HT-29 (cell line): Measurements from ENCODE around the gene PSMB9. TPM values are rescaled to one million over a fixed set of nuclear protein-coding genes. Genes with fewer than 3 reads are reported as not detected.

Experiments
- DNase-seq: peaks from one replicate; pipeline ENCODE4 v3.0.0-alpha.2; 2015; ENCODE audit warnings: low spot score
- small RNA-seq: library from RNA; depleted of rRNA; stranded (forward); fragments of <200 nt; gene quantifications from one replicate; pipeline ENCODE3, GENCODE V24; 2014
- total RNA-seq: library from RNA; depleted of rRNA; stranded (reverse); fragments of >200 nt; shearing (Covaris generic); gene quantifications from 2 replicates; pipeline ENCODE4 v1.2.3, GENCODE V29; 2014; rRNA removed

Gene PSMB9
- total RNA-seq, 1 experiment from 2014 or later = 4.4 TPM

GRCh38 chr6:32905078-32905477 lies 51.1 kb downstream of the PSMB9 start:
- no peak for DNase-seq

- peak; percentile 34 for DNase-seq
Observed at GRCh38 chr6:32906539-32906938, 52.5 kb downstream of the PSMB9 start.

DNA sequence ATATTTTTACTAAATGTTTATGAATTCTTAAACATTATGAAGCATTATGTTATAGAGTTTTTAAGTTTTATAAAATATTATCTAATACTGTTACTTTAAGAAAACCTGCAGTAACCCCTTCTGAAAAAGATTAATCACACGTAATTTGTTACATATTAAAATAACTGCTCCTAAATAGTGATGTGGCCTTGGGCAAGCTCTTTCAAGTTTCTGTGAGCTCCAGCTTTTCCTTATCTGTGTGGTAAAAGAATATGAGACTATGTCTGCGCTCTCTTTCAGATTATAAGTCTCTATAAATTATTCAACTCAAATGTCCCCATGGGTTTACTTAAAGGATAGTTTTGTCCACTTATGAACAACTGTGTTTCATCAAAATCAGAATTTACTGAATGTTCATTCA lies 54.9 kb downstream of the PSMB9 start:
- DNase-seq = no peak

Small RNA genes within 50 kb of the gene (small RNA-seq; reads per million reads assigned to genes)
- gene HLA-Z = not detected

Other genes starting within 250 kb of the PSMB9 start
- not detected in 2 replicates for gene HLA-DQA1, start 216.8 kb upstream of the PSMB9 start, total RNA-seq
- not detected in 2 replicates for gene HLA-DQB1, start 187.5 kb upstream of the PSMB9 start, total RNA-seq
- gene HLA-DQA2, start 112.8 kb upstream of the PSMB9 start, total RNA-seq = not detected in 2 replicates
- not detected in 2 replicates for gene HLA-DQB2, start 90.7 kb upstream of the PSMB9 start, total RNA-seq
- gene HLA-DOB, start 37.2 kb upstream of the PSMB9 start, total RNA-seq = not detected in 2 replicates
- 50.3 and 54.9 TPM in 2 replicates for gene TAP2, start 15.5 kb upstream of the PSMB9 start, total RNA-seq
- gene PSMB8, start 10.1 kb upstream of the PSMB9 start, total RNA-seq = 27.1 and 29.3 TPM in 2 replicates
- 15.2 and 20.9 TPM in 2 replicates for gene TAP1, start 488 bp upstream of the PSMB9 start, total RNA-seq
- gene HLA-DMB, start 86.8 kb downstream of the PSMB9 start, total RNA-seq = 2.1 and 3.3 TPM in 2 replicates
- gene HLA-DMA, start 98.9 kb downstream of the PSMB9 start, total RNA-seq = 8.5 and 9.0 TPM in 2 replicates
- 144 and 147 TPM in 2 replicates for gene BRD2, start 114.4 kb downstream of the PSMB9 start, total RNA-seq
- 0.03 and 0.23 TPM in 2 replicates for gene HLA-DOA, start 155.4 kb downstream of the PSMB9 start, total RNA-seq
- gene HLA-DPA1, start 219.5 kb downstream of the PSMB9 start, total RNA-seq = not detected in 2 replicates
- not detected in 2 replicates for gene HLA-DPB1, start 221.8 kb downstream of the PSMB9 start, total RNA-seq